GM18517 (cell line): ENCODE results near the gene SEPTIN7.

Experiments used
- ATAC-seq: cut with Tn5 transposase; IDR thresholded peaks from one replicate; pipeline ENCODE4 v1.9.1; 2021; ENCODE audit warnings: mild to moderate bottlenecking, moderate library complexity; ENCODE audit not compliant: unreplicated experiment

The SEPTIN7 gene

DNA sequence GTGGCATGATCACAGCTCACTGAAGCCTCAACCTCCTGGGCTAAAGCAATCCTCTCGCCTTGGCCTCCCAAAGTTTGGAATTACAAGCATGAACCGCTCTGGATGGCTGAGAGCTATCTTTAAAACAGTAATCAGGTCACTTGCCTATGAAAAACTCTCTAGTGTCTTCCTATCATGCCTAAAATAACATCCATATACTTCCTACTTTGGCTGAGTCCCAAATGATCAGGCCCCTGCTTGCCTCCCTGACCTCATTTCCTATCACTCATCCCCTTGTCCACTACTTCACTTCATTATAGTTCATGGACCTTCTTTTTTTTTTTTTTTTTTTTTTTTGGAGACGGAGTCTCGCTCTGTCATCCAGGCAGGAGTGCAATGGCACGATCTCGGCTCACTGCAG is 28.0 kb downstream of the SEPTIN7 start:
- ATAC-seq = no peak

DNA sequence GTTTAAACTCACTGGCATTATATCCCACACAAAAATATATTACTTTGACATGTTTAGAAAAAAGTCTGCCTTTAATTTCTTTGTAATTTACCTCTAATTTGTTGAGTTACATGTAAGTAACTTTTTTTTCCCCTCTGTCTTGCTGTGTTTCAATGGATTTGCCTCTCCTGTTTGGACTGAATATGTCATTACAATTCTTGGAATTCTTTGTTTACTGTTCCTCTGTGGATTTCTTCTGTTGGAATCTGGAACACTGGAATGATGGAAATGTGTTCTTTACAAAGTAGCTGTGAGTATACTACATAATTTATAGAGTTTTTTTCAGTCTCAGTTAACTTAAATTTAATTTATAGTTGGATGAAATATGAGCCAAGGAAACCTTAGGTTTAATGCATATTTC is 30.4 kb downstream of the SEPTIN7 start:
- no peak for ATAC-seq

DNA sequence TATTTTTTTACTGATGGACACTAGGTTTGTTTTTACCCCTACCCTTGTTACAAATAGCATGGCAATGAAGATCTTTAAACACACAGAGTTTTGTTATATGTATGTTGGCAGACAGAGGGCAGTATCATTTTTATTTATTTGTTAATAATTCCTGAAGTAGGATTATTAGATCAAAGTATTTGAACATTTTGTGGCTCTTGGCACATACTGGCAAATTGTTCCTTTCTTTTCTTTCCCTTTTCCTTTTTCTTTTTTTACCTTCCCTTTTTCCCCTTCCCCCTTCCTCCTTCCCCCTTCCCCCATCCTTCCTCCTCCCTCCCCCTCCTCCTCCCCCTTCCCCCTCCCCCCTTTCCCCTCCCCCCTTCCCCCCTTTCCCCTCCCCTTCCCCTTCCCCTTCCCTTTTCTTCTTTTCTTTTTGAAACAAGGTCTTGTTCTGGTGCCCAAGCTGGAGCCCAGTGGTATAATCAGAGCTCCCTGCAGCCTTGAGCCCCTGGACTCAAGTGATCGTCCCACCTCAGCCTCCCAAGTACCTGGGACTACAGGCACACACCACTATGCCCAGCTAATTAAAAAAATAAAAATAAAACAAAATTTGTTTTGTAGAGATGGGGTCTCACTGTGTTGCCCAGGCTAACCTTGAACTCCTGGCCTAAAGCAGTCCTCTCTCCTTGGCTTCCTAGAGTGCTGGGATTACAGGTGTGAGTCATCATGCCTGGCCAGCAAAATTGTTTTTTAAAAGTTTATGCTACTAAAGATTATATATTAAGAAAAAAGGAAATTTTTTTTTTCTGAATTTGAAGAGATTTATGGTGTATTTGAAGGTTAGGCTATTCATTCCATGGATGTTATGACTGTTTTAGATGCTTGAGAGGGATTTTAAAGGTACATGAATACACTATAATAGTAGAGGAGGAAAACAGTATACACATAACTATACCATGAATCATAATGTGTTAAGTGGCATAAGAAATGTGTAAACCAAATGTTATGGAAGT is 39.3 kb downstream of the SEPTIN7 start:
- ATAC-seq = no peak

DNA sequence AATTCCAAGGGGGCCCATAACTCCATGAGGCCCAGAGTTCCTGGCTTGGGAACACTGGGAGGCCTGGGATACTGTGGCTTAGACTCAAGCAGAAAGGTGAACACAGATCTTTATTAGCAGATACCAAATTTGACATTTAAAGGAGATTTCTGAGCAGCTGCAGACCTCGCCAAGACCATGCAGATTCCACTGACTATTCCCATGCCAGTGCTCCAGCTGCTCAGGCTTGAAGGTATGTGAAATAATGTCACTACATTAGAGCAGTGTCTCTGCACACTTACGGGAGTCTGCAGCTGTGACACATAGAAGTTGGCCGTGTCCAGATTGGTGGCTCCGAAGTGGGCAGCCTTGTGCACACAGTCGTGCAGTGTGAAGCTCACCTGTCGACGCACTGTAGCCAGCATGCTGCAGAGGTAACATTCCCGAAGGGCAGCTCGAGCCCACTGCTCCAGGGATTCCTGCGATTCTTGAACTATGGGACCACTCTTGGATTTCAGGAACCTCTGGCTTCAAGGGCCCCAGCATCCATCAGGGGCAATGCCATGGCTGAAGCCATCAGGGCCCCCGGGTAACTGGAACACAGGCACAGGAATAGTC is 46.1 kb downstream of the SEPTIN7 start:
- no peak for ATAC-seq

DNA sequence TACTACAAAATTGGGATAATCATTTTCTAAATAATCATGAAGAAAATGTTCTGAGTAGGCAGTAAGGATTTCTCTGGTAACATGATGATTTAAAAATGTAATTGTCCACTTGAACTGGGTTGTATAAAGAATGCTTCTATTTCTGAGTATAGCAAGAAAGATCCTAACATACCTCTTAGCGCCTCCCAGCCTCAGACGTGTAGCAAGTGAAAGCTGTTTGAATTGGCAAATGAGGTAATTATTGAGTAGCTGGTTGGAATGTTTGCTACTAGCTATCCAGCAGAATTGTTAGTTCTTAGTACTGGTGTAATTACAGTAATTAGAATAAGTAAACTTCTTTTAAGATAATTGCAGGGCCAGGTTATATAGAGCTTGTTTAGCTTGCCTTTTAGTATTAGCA is 47.9 kb downstream of the SEPTIN7 start:
- no peak for ATAC-seq

DNA sequence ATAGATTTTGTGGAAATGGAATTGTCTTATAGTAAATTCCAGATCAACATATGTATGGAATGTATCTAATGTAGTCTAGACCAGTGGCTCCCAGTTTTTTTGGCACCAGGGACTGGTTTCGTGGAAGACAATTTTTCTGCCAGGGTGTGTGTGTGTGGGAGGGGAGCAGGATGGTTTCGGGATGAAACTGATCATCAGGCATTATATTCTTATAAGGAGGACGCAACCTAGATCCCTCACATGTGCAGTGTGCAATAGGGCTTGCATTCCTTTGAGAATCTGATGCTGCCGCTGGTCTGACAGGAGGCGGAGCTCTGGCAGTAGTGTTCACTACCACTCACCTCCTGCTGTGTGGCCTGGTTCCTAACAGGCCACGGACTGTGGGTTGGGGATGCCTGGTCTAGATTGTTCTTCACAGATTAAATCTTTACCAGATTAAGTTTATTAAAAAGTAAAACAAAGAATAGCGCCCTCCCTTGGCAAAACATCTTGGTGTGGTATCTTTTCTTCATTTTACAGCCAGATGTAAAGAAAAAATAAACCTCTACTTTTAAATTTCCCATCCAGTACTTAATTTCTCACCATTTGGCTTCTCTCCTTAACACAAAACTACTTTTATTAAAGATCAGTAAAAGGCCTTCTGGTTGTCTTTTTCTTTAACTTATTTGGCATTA is 48.4 kb downstream of the SEPTIN7 start:
- ATAC-seq = no peak

DNA sequence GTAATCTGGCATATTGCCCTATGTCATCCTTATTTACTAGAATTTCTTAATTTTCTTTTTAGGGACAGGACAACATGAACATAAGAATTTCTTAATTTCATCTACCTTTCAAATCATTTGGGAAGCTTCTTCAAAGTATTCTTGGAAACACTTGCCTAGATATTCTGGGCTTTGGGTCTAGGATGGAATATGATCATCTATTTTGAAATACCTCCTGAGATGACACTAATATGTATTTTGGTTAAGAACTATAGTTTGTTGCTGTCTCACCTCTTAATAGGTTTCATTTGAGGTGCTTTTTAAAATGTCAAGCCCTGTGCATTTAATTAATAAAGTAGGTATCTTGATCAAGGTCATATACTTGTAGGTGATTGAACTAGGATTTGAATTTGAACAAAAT is 49.1 kb downstream of the SEPTIN7 start:
- no peak for ATAC-seq
